Activated CD4-positive, alpha-beta T cell treated with anti-CD3 and anti-CD28 coated beads for 4 hours (primary cell): ENCODE results near the gene MMP17.

Experiments
- DNase-seq, 2 donors: peaks; one replicate each; pipeline ENCODE4 v3.0.0-alpha.2; 2020

Gene MMP17

DNA sequence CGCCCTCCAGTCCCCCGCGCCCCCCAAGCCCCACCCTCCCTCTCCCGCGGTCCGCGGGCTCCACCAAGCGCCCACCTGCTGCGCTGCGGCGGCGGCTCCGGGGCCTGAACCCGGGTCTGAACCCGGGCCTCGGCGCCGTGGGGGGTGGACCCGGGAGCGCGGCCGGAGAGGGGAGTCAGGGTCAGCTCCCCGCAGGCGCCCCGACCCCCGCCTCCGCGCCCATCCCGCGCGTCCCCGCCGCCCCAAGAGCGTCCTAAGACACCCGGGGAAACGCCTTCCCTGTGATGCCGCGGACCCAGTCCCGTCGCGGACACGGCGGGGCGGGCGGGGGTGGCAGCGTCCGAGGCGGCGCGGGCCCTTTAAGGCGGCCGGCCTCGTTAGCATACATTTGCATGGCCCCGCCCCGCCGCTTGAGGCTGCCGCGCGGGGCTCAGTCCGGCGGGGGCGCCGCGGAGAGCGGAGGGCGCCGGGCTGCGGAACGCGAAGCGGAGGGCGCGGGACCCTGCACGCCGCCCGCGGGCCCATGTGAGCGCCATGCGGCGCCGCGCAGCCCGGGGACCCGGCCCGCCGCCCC, at the start of gene MMP17:
MMP17 (plus strand) TSS at position 433 of the 574 bp plus-strand sequence; CDS start at position 535, 102 bp downstream.
- no peak for DNase-seq

DNA sequence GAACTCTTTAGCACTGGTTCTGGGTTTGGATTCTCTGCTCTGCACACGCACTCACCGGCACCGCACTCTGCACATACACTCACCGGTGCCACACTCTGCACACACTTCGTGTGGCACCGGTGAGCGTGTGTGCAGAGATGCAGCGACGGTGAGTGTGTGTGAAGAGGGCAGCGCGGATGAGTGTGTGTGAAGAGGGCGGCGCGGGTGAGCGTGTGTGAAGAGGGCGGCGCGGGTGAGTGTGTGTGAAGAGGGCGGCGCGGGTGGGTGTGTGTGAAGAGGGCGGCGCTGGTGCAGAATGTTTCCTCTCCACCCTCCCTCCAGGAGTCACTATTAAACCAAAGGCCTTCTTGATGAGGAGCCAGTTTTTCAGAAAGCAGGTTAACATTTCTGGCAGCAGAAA, 49.2 kb upstream of the MMP17 start:
- DNase-seq = no peak

DNA sequence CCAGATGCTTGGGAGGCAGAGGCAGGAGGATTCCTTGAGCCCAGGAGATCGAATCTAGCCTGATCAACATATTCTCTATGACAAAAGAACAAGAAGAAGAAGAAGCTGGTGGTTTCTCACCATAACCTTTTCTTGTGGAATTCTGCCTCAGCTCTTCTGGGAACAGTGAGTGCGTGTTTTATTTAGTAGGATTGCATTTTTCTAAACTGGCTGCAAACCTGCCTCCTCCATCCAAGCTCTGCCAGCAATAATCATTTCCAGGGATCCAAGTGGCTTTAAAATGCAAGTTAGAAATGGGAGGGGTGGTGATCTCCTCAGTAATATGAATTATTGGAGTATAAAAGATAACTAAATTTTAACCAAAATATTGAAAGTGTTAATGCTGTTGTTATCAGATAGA, 46.1 kb upstream of the MMP17 start:
- DNase-seq = no peak

DNA sequence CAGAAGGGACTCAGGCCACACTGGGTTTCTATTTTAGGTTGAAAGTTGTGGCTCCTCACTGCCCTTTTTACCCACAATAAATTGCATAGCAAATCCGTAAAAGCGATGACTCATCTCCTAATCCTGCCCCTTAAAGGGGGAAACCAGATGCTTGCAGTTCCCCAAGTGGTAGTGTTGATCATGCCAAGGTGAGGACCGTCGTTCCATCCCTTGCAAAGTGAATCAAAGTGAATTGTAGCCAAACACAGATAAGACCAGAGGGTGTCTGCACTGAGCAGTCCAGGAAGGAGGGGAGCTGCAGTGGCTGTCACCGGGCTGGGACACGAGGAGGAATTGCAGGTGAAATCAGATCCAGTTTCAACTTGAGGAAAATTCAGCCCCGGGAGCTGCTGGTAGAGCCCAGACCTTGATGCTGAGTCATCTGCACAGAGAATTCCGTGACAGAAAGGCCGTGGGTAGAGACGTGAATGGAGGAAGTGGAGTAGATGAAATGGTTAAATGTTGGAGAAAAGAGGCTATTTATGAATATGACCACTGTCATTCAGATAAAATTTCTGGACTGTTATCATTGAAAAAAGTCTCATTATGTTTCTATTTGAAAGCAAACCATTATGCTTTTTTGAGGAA, 44.2 kb upstream of the MMP17 start:
- DNase-seq = no peak

DNA sequence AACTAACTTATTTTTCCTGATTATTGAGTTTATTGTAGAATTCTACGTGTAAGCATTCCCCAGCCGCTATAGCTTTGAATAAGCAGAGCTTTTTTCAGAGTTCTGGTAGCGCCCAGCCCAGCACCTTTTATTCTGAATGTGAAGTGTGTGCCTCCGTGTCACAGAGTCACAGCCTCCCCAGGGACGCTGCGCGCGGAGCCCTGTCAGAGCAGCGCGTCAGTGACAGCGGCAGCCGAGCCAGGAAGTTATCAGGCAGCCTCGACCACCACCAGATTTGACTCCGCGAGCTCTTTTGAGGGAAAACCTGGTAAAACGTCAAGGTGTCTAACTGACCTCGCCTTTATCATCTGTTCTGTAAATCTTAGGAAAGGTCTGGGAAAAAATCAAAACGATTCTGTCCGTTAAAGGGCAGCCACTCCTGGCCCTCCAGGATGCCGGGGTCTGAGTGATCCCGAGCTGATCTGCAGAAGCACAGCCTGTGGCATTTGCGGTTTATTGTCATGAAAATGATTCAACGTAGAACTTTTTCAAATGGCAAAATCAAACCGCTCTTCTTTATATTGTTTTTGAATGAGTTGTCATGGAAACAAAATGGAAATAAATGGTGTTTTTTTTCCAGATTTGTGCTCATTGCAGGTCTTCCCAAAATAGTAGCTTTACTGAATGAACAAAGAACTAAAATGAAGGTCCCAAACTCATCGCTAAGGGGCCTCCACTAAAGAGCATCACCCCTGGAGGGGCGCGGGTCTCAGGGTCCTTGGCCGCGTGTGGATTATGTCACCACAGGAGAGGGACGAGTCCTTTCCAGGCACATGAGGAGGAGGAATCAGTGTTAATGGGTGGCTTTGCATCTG, 43.1 kb upstream of the MMP17 start:
- no peak for DNase-seq

DNA sequence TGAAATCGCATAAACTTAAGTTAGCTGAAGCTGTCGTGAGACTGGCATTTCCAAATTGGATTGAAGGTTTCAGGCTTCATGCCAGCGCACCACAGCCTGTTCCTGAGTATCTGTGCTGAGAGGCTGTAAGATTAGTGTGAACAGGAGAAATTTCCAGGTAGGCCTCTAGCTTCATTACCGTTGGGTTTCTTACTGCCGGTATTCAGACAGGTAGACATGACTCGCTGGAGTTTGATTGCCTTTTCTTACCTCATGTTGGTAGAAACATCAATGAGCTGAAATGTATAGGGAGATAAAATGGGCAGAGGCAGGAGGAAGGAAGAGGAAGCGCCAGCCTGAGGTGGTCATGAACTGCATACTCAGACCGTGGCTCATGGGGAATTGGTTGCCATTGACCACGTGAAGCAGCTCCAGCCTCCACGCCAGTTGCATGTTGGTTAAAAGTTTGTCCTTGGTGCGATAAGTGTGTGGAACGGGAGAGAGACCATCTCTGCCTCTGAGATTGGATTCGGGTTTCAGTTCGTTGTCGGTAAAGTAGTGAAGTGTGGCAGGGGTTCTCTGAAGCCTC, 42.3 kb upstream of the MMP17 start:
- DNase-seq = no peak

DNA sequence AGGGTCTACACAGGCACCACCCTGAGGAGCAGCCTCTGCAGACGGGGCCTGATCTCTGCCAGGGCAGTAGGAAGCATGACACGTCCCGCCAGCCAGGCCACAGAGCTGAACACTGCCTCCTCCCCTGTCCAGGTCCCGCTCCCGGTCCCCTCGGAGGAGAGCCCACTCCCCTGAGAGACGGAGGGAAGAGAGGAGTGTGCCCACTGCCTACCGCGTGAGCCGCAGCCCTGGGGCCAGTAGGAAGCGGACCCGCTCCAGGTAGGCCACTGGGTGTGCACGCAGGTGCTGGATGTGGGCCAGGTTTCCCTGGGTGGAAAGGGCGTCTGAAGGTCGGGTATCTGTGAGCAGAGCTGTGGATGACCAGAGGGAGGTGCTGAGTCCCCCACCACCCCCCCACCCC, 41.9 kb upstream of the MMP17 start:
- no peak for DNase-seq

DNA sequence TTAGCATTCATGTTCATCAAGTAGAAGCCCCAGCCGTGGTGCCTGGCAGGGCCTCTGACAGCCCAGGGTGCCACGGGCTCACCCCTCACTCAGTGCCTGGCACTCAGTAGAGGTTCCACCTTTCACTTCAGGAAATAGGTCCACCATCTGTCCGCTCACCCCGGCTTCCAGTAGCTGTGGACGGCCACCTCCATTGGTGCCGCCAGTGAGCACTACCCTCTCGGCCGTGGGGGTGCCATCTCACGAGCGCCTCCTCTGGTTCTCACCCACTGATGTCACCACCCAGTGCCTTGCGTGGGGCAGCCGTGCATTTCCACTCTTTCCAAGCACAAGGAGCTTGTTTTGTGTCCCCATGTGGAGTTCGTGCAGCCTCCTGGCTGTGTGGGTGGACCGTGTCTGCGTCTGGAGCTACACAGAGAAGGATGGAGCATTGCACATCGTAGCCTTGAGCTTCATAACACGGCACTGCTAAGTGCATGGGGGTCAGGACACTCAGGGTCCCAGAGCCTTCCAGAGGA, 41.0 kb upstream of the MMP17 start:
- DNase-seq = no peak

DNA sequence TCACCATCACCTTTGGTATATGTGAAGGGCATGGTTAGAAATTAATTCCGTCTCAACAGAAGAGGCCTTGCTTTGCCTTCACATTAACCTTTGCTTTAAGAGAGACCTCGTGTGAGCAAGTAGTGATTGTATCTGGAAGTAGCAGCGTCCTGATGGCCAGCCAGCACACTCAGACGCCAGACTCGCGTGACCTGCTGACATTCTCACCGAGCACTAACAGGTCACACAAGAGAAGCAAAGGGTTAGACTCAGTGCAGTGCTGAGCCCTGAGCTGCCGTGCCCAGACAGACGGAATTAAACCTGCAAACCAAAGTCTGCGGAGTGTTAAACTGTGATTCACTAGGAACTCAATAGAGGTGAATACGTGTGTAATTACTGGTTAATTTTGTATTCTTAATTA, 40.1 kb upstream of the MMP17 start:
- DNase-seq = no peak

DNA sequence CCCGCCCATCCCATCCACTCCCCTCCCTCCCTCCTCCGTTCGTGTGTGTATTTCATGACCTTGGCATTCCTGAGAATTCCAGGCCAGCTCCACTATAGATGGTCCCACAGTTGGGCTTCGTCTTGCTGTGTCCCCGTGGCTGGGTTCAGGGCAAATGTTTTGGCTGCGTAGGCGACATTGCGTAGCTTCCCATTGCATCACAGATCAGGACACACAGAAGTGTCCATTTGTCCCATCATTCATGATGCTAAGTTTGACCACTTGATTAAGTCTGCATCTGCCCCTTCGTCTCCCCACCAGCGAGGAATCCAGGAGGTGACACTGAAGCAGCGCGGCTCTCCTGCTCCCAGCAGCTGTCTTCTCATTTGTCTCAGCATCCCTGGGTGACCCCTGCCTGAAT, 38.6 kb upstream of the MMP17 start:
- DNase-seq = no peak

DNA sequence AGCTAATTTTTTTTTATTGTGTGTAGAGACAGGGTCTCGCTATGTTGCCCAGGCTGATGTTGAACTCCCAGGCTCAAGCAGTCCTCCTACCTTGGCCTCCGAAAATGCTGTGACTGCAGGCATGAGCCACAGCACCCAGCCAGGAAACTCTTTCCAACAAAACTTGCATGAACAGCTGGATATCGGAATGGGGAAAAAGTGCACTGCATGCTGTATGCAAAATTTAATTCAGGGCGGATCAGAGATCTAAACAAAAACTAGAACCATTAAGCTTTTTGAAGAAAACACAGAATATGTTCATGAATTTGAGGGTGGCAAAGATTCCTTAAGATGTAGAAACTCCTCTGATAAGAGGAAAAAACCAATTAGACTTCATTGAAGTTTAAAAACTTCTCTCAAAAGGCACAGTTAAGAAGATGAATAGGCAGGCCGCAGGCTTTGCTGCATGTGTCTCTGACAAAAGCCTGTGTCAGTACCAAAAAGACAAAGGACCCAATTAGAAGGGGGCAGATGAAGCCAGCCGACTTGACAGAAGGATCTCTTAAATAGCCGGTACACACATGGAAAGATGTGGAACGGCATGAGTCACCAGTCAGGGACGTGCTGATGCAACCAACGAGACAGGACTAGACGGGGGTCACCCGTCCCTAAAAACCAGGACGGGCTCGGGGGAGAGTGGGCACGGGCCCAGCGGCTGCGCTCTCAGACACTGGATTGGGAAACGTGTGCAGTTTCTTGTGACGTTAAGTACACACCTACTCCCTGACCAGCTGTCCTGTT, 34.8 kb upstream of the MMP17 start:
- DNase-seq = no peak

DNA sequence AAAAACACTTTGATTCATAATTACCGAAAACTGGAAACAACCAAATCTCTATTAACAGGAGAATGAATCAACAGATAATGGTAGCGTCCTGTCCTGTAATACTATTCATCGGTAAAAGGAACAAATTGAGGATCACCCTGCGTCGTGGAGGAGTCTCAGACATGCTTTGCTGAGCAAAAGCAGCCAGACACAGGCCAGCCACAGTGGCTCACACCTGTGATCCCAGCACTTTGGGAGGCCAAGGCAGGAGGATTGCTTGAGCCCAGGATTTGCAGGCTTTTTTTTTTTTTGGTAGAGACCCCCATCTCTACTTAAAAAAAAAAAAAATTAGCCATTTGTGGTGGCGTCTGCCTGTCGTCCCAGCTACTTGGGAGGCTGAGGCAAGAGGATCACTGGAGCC, 34.1 kb upstream of the MMP17 start:
- no peak for DNase-seq

DNA sequence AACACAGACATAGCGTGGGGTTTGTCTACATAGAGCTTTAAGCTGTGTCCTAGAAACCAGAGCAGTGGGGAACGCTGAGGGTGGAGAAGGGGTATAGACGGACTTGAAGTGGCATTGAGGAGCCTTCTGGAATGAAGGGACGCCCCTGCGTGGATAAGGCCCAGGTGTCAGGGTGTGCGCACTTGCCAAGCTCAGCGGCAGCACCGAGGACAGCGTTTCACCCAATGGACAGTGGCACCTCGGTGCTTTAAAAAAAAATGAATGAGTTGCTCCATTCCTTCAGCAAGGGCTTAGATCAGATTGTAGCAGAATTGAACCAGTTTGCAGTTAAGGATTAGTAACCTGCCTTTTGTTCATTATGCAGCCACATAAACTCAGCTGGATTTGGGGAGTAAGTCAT, 33.6 kb upstream of the MMP17 start:
- no peak for DNase-seq

DNA sequence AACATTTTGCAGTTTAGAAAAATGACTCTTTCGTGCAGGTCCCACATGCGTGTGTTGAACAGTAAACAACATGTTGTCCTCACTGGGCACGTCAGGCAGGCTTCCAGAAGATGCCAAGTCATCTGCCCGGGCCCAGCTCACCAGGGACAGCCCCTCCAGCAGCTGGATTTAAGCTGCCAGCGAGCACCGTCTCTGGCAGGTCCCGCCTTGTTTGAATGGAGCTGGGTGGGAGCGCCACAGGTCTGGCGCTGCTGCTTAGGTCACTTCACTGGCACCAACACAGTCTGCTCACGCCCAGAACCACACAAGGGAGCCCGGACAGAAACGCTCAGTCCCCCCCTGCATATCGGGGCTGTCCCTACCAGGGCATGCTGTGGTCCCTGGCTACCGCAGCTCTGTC, 33.1 kb upstream of the MMP17 start:
- no peak for DNase-seq

DNA sequence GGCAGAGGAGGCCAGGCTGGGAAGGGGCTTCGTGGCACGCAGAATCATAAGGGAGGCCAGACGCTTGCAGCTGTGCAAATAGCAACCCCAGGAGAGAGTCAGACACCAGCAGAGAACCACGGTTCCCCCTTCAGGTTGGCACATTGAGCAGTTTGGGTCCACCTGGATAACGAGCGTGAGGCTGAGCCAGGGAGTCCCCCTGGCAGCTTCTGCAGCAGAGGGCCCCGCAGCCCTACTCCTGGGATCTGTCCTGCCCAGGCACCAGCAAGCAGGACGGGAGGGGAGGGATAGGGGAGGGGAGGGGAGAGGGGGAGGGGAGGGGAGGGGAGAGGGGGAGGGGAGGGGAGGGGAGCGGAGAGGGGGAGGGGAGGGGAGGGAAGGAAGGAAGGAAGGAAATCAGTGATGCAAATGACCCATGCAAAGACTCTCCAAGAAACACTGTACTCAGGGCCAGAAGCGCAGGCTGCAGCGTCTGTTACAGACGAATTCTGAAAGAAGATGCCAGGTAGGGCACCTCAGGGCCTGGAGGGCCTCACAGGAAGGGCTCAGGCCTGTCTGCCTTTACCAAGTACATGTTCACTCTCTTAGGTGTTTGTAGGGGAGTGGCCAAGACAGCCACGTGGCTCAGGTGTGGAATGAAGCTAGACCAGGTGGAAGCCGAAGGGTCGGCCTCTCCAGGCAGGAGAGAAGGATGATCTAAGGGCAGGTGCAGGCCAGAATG, 32.3 kb upstream of the MMP17 start:
- DNase-seq = no peak

DNA sequence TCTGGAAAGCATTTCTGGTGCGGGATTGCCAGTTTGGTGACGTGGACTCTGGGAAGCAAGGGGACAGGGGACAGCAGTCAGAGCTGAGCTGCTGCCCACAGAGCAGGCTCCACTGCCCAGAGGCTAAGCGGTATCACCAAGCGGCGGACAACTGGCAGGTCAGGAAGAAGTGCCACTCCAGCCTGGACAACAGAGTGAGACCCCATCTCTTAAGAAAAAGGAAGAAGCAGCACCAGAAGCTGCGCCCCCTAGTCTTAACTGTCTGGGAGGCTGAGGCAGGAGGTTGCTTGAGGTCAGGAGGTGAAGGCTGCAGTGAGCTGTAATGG, 31.8 kb upstream of the MMP17 start:
- DNase-seq = no peak

DNA sequence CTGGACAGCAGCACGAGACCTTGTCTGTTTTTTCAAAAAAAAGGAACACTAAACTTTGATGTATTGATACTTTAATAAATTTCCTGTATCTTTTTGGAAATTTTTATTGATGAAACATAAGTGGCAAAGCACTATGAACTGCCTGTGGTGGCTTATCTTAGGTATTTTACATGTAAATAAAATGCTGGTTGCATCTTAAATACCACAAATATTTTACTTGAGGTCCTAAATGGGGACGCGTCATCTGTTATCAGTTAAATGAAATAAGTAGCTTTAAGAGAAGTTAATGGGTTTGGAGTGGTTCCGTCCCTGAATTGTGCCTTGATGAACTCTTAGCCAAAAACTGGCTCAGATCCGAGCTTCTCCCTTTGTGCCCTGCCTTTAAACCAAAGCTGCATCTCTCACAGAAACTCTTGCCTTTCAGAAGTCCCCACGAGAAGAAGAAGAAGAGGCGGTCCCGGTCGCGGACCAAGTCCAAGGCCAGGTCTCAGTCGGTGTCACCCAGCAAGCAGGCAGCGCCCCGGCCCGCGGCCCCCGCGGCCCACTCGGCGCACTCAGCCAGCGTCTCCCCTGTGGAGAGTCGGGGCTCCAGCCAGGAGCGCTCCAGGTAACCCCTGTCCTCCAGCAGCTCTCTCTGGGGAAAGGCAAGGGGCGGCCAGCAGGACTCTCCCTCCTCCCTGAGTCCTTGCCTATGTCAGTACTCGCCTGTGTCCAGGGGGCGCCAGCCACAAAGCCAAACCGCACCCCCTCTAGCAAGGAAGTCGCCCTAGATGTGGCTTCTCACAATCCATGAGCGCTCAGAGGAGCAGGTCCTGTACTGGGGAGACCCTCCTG, 31.2 kb upstream of the MMP17 start:
- DNase-seq = no peak

DNA sequence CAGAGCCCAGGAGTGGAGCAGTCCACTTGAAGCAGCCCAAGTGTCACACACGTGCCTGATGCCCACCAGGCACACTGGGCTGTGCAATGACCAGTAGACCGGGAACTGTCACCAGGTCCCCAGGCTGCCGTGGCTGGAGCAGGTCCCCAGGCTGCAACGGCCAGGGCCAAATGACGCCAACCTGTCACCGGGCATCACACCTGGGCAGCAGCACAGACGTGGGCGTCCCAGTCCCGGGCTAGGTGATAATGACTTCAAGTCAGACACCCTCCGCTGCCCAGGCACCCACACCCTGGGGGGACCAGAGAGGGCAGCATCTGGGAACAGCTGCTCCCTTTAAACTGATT, 30.6 kb upstream of the MMP17 start:
- no peak for DNase-seq

DNA sequence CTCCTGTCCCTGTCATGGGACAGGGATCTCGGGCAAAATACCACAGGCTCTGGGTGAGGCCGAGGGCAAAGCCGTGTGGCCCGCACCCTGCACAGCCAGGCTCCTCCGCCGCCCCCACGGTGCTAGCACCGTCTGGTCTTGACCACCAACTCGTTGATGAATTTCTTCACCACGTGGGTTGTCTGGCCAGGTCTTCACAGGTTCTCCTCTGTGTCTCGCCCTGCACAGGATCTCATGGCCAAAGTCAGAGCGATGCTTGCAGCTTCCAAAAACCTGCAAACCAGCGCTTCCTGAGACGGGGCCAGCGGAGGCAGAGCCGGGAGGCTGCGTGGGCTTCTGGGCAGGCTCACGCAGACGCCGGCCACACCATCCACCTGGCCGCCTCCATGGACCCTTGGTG, 29.0 kb upstream of the MMP17 start:
- no peak for DNase-seq

DNA sequence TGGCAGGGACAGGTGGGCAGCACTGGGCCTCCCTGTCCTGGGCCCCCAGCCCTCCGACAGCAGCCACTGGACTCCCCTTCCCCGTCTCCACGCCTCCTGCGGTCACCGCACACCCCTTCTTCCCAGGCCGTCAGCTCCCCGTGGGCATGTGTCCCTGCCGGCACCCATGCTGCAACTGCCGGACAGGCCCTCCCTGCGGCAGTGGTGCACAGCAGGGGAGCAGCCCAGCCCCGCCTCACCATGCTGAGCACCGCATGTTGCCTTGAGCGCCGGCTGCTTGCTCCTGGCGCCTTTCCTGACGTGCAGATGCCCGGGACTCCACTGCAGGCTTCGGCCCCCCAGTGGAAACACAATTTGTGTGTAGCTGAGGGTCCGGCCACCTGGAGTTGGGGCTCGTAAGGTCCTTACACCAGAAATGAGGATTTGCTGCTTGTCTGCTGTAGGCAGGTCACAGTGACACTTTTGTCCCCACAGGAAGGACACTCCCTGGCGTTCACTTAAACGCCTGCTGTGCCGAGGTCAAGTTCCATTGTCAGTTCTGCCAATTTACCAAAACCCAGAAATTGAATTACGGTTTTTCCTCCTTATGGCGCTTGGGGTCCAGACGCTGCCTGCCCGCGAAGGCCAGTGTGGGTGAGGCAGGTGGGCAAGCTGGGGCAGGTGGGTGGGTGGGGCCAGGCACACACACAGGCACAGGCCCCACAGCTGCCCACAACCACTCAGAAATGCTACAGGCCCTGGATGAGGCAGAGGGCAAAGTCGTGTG, 28.2 kb upstream of the MMP17 start:
- no peak for DNase-seq
